CD4-positive, alpha-beta T cell (primary cell): ENCODE data around the gene THBD. TPM values are rescaled to one million over a fixed set of nuclear protein-coding genes. Genes with fewer than 3 reads are reported as not detected.

Source experiments
- ATAC-seq: fragments of 200-7000 bp; cut with Tn5 transposase; one replicate; pipeline ENCODE4 v1.10.0; 2022; ENCODE audit warnings: mild to moderate bottlenecking; ENCODE audit not compliant: poor library complexity
- CTCF ChIA-PET: fragments of 350-600 bp; sonication (Branson Sonifier 250); formaldehyde crosslinking; loops from one replicate; lab custom pipeline; 2021; ENCODE audit warnings: antibody characterized with exemption, inconsistent platforms; lab: Charles Lee
- POLR2A ChIA-PET: fragments of 350-600 bp; sonication (Branson Sonifier 250); formaldehyde crosslinking; loops from one replicate; lab custom pipeline; 2021; ENCODE audit warnings: antibody characterized with exemption, inconsistent platforms; lab: Charles Lee
- DNase-seq, 14 experiments: peaks; one replicate each; pipeline ENCODE4 v3.0.0-alpha.2; 2013 to 2020; ENCODE audit warnings: mixed read lengths in 2 of 14
- H3K27ac ChIP-seq, 2 donors: one replicate each; pipeline versions ENCODE4 v1.5.1 to v1.7.0; 2013; ENCODE audit warnings: low read length in 2 of 2, low read depth in 1 of 2, mild to moderate bottlenecking in 1 of 2
- H3K27me3 ChIP-seq, 2 experiments: 1 replicate in 1 of 2; 2 replicates in 1 of 2; pipeline versions ENCODE4 v1.6.1 to v1.7.0; 2013; ENCODE audit warnings: low read length in 2 of 2, control low read depth in 1 of 2, mild to moderate bottlenecking in 1 of 2, moderate library complexity in 1 of 2; ENCODE audit not compliant: insufficient read depth in 2 of 2, control insufficient read depth in 1 of 2
- H3K36me3 ChIP-seq: one replicate; pipeline ENCODE4 v1.6.1; 2013; ENCODE audit warnings: low read length, control low read depth; ENCODE audit not compliant: insufficient read depth
- H3K4me1 ChIP-seq: one replicate; pipeline ENCODE4 v1.6.1; 2013; ENCODE audit warnings: low read length, control low read depth; ENCODE audit not compliant: insufficient read depth
- H3K4me3 ChIP-seq: one replicate; pipeline ENCODE4 v1.5.1; 2013; ENCODE audit warnings: mild to moderate bottlenecking, low read length, moderate library complexity
- H3K9me3 ChIP-seq, 2 experiments: 1 replicate in 1 of 2; 2 replicates in 1 of 2; pipeline versions ENCODE4 v1.6.1 to v1.7.0; 2013; ENCODE audit warnings: low read length in 2 of 2, mild to moderate bottlenecking in 2 of 2, control low read depth in 1 of 2, moderate library complexity in 1 of 2; ENCODE audit not compliant: control insufficient read depth in 1 of 2, insufficient read depth in 1 of 2
- H3K27ac Mint-ChIP-seq: one replicate; pipeline ENCODE4 v1.8.0; 2020; ENCODE audit warnings: mixed read lengths
- H3K27me3 Mint-ChIP-seq: one replicate; pipeline ENCODE4 v1.8.0; 2021; ENCODE audit warnings: mixed read lengths
- H3K36me3 Mint-ChIP-seq: one replicate; pipeline ENCODE4 v1.8.0; 2021; ENCODE audit warnings: low read depth, mixed read lengths
- H3K4me1 Mint-ChIP-seq: one replicate; pipeline ENCODE4 v1.8.0; 2021; ENCODE audit warnings: low read depth, mixed read lengths
- H3K4me3 Mint-ChIP-seq: one replicate; pipeline ENCODE4 v1.8.0; 2020; ENCODE audit warnings: mild to moderate bottlenecking, mixed read lengths
- H3K9me3 Mint-ChIP-seq: one replicate; pipeline ENCODE4 v1.8.0; 2020; ENCODE audit warnings: mixed read lengths
- intact Hi-C, 2 experiments: fragments of 100-400 bp; cut with DNase I in 1 of 2; cut with micrococcal nuclease in 1 of 2; formaldehyde crosslinking; loops; one replicate each; pipeline versions ENCODE4 v1.15.1 to v1.9.0; 2023 to 2025; cut with DNase I, micrococcal nuclease
- total RNA-seq, 174 experiments: library from RNA in 2 of 174; stranded (reverse) in 2 of 174; gene quantifications; one replicate each; pipeline ENCODE4 v1.2.3 and lab custom pipeline; 2021 to 2026
- TF ChIP-seq, protein P1 (sequence below): fragments of 200-600 bp; IDR thresholded peaks from one replicate; pipeline ENCODE4 v1.8.0; 2022; ENCODE audit warnings: antibody characterized with exemption, mild to moderate bottlenecking

Gene THBD
- total RNA-seq, 2 experiments from 2014 or later = 2.2 to 2.4 TPM

- Histone ChIP-seq H3K27me3 (peaks cover 0 to 2% of the 10 kb centered on the region in 2 experiments), H3K4me1 (no peaks in the 10 kb centered on the region), H3K4me3 (no peak overlapping the region), H3K36me3 (no peaks in the 10 kb centered on the region), H3K27ac (no peak overlapping the region), H3K9me3 (no peaks in the 10 kb centered on the region)
- DNase-seq (no peak), ATAC-seq (no peak)
- Mint-ChIP-seq H3K36me3 (no peaks in the 10 kb centered on the region), H3K27ac (no peak overlapping the region), H3K4me3 (no peak overlapping the region), H3K4me1 (no peaks in the 10 kb centered on the region), H3K9me3 (no peaks in the 10 kb centered on the region), H3K27me3 (peaks cover 7% of the 10 kb centered on the region)
- TF ChIP-seq, protein P1, sequence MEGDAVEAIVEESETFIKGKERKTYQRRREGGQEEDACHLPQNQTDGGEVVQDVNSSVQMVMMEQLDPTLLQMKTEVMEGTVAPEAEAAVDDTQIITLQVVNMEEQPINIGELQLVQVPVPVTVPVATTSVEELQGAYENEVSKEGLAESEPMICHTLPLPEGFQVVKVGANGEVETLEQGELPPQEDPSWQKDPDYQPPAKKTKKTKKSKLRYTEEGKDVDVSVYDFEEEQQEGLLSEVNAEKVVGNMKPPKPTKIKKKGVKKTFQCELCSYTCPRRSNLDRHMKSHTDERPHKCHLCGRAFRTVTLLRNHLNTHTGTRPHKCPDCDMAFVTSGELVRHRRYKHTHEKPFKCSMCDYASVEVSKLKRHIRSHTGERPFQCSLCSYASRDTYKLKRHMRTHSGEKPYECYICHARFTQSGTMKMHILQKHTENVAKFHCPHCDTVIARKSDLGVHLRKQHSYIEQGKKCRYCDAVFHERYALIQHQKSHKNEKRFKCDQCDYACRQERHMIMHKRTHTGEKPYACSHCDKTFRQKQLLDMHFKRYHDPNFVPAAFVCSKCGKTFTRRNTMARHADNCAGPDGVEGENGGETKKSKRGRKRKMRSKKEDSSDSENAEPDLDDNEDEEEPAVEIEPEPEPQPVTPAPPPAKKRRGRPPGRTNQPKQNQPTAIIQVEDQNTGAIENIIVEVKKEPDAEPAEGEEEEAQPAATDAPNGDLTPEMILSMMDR = no peak
- intact Hi-C loops = no loop called here
- POLR2A ChIA-PET = no interaction called here
- CTCF ChIA-PET = no interaction called here
These were observed 8.8 kb upstream of the THBD start for GRCh38 chr20:23058240-23058639.

- Mint-ChIP-seq H3K36me3 (no peaks in the 10 kb centered on the region), H3K9me3 (no peaks in the 10 kb centered on the region), H3K4me1 (no peaks in the 10 kb centered on the region), H3K27ac (no peak overlapping the region), H3K27me3 (peaks cover 31% of the 10 kb centered on the region), H3K4me3 (no peak overlapping the region)
- H3K27me3 ChIP-seq = peaks cover 25 to 33% of the 10 kb centered on the region in 2 experiments
- ATAC-seq (no peak), DNase-seq (no peak)
- H3K4me1 ChIP-seq = peaks cover 14% of the 10 kb centered on the region
- H3K4me3 ChIP-seq = no peak overlapping the region
- POLR2A ChIA-PET = no interaction called here
- peaks cover 0 to 23% of the 10 kb centered on the region in 2 experiments for H3K9me3 ChIP-seq
- intact Hi-C loops = no loop called here
- TF ChIP-seq, protein P1 = no peak
- no peak overlapping the region for H3K27ac ChIP-seq
- CTCF ChIA-PET = no interaction called here
- no peaks in the 10 kb centered on the region for H3K36me3 ChIP-seq
These were observed 3.4 kb upstream of the THBD start for GRCh38 chr20:23052904-23053303.

GRCh38 chr20:23050847-23051627, 1.6 kb upstream of the THBD start:
- H3K4me3 ChIP-seq = peak overlapping the region; percentile 33
- Mint-ChIP-seq H3K27me3 (peaks cover 45% of the 10 kb centered on the region), H3K27ac (no peak overlapping the region), H3K4me1 (peaks cover 6% of the 10 kb centered on the region), H3K36me3 (no peaks in the 10 kb centered on the region), H3K4me3 (no peak overlapping the region), H3K9me3 (no peaks in the 10 kb centered on the region)
- intact Hi-C loops = no loop called here
- peaks cover 34 to 51% of the 10 kb centered on the region in 2 experiments for H3K27me3 ChIP-seq
- H3K9me3 ChIP-seq = peaks cover 0 to 29% of the 10 kb centered on the region in 2 experiments
- ChIA-PET POLR2A (no interaction called here), CTCF (no interaction called here)
- DNase-seq = peak in 3 of 14 experiments; percentile 19 to 52 (median 51)
- no peak overlapping the region for H3K27ac ChIP-seq
- ATAC-seq = no peak
- TF ChIP-seq, protein P1 = no peak
- H3K36me3 ChIP-seq = no peaks in the 10 kb centered on the region
- H3K4me1 ChIP-seq = peaks cover 20% of the 10 kb centered on the region
